NT2/D1 (cell line): ENCODE results near the gene CYP2U1.

Experiments
- YY1 ChIP-seq: IDR thresholded peaks from 2 replicates; pipeline ENCODE4 v1.6.1; 2011; ENCODE audit not compliant: insufficient read length, insufficient read depth
- ZNF274 ChIP-seq: IDR thresholded peaks from 2 replicates; pipeline ENCODE4 v1.6.1; 2011; ENCODE audit warnings: mild to moderate bottlenecking, low read depth, low read length

DNA sequence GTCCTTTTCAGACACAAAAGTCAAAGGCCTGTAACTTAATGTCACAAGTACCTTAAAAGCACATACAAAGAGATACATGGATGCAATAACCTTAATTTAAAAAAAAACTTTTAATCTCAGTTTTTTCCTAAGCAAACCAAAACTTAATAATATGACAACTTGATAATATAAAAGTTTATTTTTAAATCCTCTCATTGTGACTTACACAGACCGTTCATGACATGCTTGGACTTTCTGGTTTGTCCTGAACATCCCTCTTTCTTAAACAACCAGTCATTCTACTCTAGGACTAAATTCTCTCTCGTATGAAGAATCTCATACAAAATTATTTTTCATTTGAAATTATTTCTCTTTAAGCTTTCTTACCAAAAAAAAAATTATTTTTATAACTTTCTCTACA lies 43.1 kb upstream of the CYP2U1 start:
- TF ChIP-seq ZNF274 (no peak), YY1 (no peak)
